Heart left ventricle (tissue), 13 donors: ENCODE measurements around the gene GAS5.

Experiments used
- POLR2A ChIP-seq, 2 donors: fragments of 450-650 bp; IDR thresholded peaks; one replicate each; pipeline ENCODE4 v1.6.1; 2017; ENCODE audit warnings: antibody characterized with exemption in 2 of 2, mild to moderate bottlenecking in 2 of 2, moderate library complexity in 2 of 2
- TF ChIP-seq, protein P1 (sequence below), 12 donors: fragments of 200-600 bp; sonication (generic) in 4 of 12; IDR thresholded peaks; one replicate each; pipeline versions ENCODE4 v1.5.0 to v1.8.0; 2018 to 2022; ENCODE audit warnings: antibody characterized with exemption in 12 of 12, mild to moderate bottlenecking in 5 of 12
- donor health status: ischemic (EF 13 %, LVEDD 7.1; RV severe dilation, severe dysfunction).
- donor health status: DM: no; HTN: yes; CAD: no.
- donor health status: DM: no; HTN: no; CAD: no.
- donor health status: ischemic (EF 25% LVEDD 6.9; RV normal size, moderate dysfunction).
- donor health status: ischemic (EF 25% LVEDD 5.7; RV mildly dilated, moderate dysfunction).
- donor health status: ischemic (EF 35%, LVEDD 5.7; RV mildly dilated, moderate dysfunction).
- donor health status: nonischemic (EF 11% LVEDD 7.7; RV severe dilation, severe dysfunction).
- donor health status: DM: yes; HTN: yes; CAD: no.
- donor health status: PGD.
- donor health status: ischemic (EF 29% LVEDD 5.4; RV normal size, mild dysfunction).
- donor health status: nonischemic (EF 23%, LVEDD 6.1; RV moderate dilation, normal function).

GRCh38 chr1:173888749-173889148 is 21.0 kb upstream of the GAS5 start:
- TF ChIP-seq, protein P1, sequence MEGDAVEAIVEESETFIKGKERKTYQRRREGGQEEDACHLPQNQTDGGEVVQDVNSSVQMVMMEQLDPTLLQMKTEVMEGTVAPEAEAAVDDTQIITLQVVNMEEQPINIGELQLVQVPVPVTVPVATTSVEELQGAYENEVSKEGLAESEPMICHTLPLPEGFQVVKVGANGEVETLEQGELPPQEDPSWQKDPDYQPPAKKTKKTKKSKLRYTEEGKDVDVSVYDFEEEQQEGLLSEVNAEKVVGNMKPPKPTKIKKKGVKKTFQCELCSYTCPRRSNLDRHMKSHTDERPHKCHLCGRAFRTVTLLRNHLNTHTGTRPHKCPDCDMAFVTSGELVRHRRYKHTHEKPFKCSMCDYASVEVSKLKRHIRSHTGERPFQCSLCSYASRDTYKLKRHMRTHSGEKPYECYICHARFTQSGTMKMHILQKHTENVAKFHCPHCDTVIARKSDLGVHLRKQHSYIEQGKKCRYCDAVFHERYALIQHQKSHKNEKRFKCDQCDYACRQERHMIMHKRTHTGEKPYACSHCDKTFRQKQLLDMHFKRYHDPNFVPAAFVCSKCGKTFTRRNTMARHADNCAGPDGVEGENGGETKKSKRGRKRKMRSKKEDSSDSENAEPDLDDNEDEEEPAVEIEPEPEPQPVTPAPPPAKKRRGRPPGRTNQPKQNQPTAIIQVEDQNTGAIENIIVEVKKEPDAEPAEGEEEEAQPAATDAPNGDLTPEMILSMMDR (IDR thresholded peaks at IDR 0.05): no peak
- no peak for TF ChIP-seq POLR2A (IDR thresholded peaks at IDR 0.05)
